Astrocyte of the hippocampus (primary cell): ENCODE measurements around the gene CASK.
A peak's percentile ranks its signal among the peaks of the same experiment; 100 is the strongest.

Experiments
- DNase-seq: peaks from one replicate; pipeline ENCODE4 v3.0.0; 2011; ENCODE audit warnings: low read depth, low spot score

CASK gene

DNA sequence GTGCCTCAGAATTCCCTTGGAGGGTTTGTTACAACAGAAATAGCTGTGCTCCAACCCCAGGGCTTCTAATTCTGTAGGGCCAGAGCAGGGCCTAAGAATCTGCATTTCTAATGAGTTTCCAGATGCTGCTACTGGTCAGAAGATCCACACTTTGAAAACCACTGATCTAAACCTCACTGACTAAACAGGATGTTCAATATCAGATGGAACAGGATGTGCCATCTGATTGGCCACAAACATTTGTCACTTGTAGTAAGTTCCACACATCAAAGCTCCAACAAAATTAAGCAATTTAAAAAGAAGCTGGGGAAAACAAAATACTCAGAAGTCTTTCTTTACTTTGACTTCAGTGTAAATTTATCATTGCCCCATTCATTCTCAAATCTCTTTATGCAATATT is 14.3 kb downstream of the CASK start:
- DNase-seq, result no peak

DNA sequence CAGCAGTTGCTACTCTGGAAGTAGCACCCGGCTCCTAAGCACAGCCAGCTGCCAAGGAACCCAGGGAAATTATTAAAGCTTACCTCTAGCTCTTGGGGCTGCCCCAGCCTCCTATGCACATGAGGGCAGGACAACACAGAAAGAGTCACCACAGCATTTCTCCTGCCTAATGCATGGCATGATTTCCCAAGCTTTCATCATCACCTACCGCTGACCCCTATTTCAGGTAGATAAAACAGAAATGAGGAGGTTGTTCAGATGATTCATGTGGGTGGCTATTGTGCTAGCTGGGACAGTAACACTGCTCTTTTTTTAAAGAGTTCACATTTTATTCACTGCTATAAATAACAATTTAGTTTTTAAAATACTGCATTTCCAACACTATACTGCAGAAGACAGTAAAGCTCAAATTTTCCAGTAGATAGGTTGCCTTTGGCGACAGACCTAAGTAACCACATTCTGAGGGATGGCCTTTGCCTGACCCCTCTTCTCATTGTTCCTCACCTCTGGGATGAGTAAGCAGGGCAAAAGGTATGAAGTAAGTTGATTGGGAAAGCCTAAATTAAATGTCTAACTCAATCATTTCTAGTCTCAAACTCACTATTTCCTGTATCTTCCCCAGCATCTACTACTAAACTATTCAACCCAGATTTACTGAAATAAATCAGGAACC is 16.7 kb downstream of the CASK start:
- DNase-seq, result peak; percentile 16

DNA sequence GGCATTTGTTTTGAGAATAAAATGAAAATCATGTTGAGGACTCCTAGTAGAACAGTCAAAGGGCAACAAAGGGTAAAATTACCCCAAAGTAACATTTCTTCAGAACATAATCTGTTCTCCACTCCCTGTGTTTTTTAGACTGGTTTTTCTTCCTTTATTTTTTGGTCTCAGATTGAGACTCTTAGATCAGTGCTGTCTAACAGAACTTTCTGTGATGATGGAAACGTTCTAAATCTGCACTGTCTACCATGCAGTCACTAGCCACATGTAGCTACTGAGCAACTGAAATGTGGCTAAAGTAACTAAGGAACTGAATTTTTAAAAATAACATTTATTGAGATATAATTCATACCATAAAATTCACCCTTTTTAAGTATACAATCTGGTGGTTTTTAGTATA is 19.8 kb downstream of the CASK start:
- no peak for DNase-seq

DNA sequence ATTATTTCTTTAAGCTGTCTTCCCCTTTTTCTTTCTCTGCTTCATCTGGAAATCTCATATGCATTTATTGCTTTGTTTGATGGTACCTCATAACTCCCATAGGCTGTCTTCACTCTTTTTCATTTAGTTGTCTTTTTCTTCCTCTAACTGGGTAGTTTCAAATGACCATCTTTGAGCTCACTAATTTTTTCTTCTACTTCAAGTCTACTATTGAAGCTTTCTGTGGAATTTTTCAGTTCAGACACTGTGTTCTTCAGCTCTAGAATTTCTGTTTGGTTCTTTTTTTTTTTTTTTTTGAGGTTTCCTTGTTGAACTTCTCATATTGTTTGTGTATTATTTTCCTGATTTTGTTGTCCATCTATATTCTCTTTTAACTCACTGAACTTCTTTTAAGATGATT is 23.0 kb downstream of the CASK start:
- DNase-seq, result no peak

DNA sequence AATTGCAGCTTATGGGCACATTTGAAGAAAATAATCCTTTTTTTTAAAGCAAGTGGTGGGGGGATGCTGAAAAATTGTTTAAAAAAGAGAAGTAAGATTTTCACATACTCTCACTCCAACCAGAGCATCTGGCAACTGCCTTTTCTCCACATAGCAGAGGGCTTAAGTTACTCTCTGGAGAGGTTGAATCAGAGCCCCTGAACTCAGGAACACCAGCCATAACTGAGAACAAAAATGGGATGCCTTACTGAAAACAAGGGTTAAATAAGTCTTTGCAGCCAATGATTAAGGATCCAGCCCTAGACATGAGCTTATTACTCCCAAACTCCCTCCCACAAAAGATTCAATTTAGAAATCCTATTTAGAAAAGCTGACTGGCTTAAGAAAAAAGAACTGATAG is 27.5 kb downstream of the CASK start:
- DNase-seq, result no peak

DNA sequence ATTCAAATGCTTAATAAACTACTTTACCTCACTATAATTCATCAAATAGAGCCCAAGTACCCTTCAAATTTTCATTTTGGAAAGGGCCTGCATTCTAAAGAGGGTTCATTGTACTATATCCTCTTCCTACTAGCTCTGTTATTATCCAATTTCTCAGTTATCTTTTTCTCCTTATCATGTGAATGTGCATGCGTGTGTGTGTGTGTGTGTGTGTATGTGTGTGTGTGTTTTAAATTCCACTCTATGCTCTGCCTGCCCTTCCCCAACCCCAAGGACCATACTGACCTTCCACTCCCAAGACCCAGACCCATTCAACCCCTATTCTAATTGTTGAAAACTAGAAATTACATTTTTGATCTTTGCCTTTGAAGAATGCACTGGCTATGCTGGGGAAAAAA is 33.3 kb downstream of the CASK start:
- no peak for DNase-seq

DNA sequence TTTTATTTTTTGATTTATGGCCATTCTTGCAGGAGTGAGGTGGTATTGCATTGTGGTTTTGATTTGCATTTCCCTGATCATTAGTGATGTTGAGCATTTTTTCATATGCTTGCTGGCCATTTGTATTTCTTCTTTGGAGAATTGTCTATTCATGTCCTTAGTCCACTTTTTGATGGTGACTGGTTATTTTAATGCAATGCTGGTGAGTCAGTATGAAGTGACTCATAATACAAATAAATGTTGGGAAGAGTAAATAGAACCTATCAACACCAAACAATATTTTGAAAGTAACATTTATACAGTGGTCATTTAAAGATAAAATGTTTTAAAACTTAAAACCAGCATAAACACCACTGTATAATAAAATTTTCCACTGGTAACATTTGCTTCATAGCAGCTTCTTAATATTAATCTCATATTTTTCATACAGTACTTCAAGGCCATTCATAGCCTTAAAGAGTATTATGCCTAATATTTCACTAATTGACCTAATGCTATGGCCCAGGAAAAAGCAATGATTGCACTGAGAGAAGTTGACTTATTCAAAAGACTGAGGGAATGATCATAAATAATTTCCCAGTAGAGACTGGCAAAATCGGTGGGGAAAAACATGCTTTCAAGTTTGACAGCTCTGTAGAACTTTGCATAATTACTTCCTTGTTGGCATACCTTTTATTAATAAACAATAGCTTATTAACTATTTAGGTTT is 33.9 kb downstream of the CASK start:
- peak; percentile 23 for DNase-seq

DNA sequence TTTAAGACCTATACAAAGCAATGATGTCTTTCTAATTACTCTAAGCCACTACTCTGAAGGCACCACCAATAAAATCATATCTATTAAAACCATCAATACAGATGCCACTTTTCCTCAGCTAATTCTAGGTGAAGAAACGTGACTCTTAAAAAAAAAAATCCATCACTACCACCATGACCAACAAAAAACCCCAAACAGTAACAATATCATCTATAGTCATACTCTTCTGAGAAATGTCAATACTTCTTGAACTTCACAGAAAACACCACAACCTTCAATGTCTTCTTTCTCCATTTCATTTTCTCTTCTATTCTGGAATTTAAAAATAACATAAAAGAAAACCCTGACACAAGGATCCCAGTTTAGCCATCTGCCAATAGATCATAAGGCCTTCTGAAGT is 35.7 kb downstream of the CASK start:
- no peak for DNase-seq

DNA sequence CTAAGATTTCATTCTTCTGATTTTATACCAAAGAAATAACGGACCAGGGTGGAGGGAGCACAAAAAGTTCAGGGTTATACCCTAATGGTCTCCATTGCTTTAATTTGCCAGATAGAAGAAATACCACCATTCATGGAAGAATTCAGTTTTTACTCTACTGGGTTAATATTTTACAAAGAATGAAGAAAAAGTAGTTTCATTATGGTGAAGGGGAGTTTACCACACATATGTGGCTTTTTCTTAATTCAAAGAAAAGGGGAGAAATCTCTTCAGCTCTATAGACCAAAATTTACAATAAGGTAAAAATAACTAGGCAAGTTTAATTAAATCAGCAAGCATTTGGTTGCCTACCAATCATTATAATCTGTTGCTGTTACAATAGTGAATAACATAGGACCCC is 37.6 kb downstream of the CASK start:
- DNase-seq, result no peak

DNA sequence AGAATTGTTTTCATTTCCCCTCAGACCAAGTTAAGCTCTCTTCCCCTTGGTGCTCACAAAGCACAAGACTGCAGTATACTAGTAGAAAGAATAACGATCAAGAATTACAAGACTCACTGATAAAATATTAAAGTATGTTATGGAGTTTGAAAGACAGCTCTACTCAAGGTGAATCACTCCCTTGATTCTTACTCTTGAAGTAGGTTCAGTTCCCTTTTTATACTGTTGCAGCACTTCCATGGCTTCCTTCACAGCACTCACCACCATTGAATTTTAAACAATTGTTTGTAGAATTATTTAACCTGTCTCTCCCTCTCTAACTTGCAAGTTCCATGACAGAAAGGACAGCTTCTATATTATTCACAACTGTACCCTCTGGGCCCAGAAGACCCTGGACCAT is 42.2 kb downstream of the CASK start:
- DNase-seq, result no peak

DNA sequence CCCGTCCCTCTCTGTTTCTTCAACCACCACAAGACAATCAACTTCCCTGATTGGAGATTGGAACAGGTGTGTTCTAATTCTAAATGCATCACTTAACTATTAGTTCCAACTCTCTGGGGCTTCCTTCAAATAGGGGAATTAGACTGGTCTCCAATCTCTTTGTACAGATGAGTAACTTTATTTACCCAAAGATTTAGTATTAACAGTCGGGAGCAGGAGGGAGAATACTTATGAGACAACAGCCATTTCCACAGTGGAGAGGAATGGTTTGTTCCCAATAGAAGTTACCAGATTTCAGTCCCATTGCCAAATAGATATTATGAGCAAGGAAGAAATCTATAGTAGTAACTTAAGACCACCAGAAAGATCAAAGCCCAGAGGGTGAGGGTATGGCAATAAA is 46.2 kb downstream of the CASK start:
- DNase-seq, result no peak

DNA sequence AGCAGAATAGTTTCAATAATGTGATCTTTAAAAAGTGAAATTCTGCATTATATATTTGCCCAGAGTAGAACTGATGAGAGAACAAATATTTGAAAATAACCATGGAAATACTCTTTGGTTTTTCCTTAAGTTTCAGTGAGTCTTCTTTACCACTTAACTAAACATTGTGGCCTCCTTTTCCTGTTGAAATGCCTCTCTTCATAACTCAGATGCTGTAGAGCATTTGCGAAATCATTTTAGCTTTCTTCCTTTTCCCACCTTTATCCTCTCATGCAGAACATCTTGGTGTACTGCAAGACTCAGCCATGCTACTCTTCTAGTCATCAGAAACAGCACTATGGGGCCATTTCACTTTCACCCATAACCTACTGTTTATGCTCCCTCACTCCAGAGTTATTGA is 48.2 kb downstream of the CASK start:
- DNase-seq, result no peak

DNA sequence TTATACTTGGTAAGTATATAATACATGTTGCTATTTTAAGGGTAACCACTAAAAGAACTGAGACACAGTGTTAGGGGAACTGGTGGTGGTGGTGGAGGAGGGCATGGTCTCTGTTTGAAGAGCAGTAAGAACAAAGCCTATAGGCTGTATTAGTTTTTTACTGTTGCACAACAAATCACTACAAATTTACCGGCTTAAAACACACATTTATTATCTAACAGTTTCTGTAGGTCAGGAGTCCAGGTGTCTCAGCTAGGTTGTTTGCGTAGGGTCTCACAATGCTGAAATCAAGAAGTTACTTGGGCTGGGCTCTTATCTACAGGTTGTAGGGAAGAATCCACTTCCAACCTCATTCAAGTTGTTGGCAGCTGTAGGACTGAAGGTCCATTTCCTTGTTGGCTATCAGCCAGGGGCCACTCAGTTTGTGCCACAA is 52.6 kb downstream of the CASK start:
- DNase-seq, result no peak

DNA sequence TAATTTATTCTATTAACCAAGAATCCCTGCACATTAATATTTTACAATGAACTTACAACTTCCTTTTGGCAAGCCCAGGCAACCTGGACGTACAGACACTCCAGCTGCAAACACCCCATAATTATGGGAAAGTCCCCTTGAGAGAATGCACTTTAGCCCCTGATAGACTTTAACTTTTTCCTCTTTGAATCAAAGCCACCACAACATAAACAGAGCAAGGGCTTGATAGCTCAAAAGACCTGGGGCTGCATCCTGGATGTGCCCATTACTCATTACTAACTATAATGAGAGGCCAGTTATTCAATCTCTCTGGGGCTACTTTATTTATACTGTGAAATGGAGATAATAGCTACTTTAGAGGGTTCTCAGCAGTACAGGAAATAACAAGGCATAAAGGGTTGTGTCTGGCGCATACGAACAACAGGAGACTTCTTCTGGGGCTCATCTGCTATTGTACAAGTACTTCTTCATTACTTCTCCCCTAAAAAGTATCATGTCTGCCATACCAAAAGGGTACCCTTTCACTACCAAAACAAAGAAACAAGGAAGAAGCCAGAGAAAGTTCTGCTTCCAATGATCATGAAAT is 54.9 kb downstream of the CASK start:
- no peak for DNase-seq

DNA sequence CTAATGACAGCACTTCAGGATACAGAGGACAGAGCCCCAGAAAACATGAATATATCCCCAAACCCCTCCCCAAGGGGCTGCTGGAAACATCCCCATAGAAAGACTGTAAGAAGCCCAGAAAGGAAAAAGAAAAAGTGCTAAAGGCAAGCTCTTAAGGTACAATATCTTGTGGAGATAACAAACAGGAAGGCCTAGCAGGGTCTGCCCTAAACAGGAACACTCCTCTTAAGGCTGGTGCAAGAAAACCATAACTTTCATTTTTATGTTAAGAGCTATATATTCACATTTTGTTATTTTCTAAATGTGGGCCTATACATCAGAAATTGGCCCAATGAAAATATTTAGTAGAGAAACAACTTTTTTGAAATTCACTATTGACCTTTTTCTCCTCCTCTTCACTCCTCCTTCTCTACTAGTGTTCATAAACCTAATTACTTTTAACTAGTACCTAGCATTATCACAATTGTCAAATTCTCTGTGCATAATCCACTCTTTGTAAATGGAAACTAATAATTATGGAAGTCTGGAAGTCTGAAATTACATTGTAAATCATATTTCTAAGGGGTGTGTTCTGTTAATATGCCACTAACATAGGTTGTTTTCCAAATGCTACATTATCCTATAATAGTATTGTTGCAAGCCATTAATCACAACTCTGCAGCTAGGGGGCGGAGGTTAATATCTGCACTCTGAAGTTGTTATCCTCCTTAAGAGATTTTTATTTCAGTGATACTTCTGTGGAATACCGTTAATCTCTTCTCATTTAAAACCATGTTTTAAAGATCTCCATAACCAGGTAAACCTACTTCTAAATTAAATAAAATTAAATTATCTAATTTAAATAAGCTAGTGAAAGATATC is 59.8 kb downstream of the CASK start:
- no peak for DNase-seq

DNA sequence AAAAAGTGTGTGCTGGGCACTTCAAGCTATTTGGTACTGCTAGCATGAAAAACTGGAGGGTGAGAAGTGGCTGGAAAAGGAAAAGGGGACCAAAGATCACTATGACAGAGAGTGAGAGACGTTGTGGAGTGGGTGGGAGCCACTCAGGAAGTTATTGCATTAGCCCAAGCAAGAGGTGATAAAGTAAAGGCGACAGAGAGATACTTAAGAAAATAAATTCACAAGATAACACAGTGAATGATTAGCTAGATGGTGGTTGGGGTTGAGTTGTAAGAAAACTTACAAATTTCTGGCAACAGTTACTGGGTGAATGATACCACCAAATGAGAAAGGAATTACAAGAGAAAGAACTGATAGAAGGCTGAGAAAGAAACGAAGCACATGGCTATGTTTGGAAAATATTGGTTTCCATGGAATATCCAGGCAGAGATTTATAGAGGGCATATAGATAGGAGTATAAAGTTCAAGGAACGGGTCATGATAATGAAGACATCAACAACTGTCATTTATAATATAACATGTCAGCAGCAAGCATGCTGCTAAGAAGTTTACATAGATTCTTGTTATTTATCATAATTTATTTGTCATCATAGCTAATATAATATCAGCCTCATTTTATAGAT is 60.7 kb downstream of the CASK start:
- DNase-seq, result no peak

DNA sequence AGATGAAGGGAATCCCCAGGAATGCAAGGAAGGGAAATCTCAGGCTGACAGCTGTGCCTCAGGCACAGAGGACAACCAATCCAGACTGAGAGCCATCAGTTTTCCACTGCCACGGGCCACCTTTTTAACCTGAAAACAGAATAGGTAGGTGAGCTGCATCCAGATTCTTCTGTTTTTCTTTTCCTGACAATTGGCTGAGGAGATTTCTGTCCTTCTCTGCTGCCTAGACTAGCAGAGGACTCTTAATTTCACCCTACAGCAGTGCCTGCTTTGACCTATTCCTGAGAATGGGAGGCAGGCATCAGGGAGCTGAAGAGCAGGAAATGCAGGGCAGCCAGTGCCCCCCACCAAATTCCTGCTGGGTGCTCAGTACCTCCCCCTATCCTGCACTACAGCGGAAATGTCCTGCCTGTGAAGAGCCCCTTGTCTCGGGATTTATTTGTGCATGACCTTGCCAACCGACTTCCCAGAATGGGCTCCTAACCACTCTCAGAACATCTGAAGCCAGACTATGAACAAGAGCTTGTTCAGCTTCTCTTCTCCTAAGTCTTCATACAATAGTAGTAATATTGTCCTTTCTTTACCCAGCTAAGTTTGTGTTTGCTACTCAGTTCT is 65.1 kb downstream of the CASK start:
- DNase-seq, result no peak

DNA sequence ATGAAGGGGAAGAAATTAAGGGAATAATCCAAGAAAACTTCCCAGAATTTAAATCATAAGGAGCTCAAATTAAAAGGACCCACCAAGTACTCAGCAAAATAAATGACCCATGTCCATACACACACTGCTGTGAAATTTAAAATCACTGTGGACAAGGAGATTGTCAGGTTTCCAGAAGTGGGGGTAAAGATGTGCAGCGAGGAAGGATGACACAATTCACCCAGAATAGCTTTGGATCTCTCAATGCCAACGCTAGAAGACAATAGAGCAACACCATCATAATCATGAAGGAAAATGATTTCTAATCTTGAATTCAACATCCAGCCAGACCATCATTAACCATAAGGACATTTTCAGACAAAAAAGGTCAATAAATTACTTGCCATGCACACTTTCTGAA is 65.7 kb downstream of the CASK start:
- no peak for DNase-seq

DNA sequence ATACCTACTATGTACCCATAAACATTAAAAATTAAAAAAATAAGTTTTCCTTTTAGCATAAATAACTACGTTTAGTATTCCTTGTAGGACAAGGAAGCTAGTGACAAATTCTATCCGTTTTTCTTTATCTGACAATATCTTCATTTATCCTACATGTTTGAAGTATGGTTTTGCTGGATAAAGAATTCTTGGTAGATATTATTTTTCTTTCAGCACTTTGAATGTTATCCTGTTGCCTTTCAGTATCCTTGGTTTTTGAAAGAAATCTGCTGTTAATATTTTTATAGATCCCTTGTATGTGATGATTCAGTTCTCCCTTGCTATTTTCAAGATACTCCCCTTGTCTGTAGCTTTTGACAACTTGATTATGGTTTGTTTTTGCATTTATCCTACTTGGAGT is 76.6 kb downstream of the CASK start:
- no peak for DNase-seq

DNA sequence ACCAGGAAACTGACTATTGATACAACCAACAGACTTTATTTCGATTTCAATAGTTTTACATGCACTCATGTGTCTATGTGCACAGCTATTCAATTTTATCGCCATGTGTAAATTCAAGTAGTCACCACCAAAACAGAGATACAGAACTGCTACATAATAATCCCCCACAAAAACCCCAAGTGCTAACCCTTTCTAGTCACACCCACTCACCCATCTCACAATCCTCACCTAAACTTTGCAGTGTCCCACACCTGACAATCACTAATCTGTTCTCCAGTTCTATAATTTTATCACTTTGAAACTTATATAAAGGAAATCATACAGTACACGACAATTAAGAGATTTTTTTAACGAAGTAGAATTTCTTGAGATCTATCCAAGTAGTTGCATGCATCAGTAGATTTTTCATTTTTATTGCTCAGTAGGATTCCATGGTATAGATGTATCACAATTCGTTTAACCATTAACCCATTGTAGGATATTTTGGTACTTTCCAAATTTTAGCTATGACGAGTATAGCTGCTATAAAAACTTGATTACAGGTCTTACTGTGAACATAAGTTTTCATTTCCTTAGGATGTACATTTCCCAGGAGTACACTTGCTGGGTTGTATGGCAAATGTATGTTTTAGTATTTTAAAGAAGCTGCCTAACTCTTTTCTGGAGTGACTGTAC is 85.9 kb downstream of the CASK start:
- no peak for DNase-seq

DNA sequence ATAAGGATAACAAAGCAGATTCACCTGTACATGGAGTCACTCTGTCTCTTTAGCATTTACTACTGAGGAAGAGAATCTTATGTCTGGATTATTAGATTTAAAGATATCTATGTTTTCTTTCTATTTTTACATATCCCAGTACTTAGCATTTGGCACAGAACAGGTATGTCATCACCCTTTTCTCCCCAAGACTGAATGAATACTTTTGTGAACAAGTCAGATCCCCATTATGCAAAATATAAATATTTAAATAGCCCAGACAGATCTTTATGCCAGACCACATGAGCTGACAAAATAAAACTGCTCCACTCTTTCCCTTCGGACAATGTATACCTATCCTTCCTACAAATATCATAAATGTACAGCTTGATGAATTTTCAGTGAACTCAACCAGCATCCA is 94.5 kb downstream of the CASK start:
- no peak for DNase-seq
